Neural cell (in vitro differentiated cells): ENCODE measurements around the gene PINLYP. TPM values are rescaled to one million over a fixed set of nuclear protein-coding genes. Genes with fewer than 3 reads are reported as not detected.

Source experiments
- H2AFZ ChIP-seq: fragments of 200-600, 300-800 bp; sonication (generic), shearing (Covaris generic); 2 replicates; pipeline ENCODE4 v1.6.0; 2014; ENCODE audit warnings: low read depth, mild to moderate bottlenecking, antibody characterized with exemption, low read length, moderate library complexity
- H3F3A ChIP-seq: fragments of 200-600 bp; shearing (Covaris generic); 2 replicates; pipeline ENCODE4 v1.6.1; 2016; ENCODE audit warnings: mild to moderate bottlenecking, moderate library complexity, mixed read lengths, antibody characterized with exemption, low read length; ENCODE audit not compliant: insufficient read depth, poor library complexity, severe bottlenecking
- H3K27ac ChIP-seq: fragments of 200-600, 300-800 bp; sonication (generic), shearing (Covaris generic); 2 replicates; pipeline ENCODE4 v1.5.1; 2014; ENCODE audit warnings: mild to moderate bottlenecking, low read length, moderate library complexity
- H3K27me3 ChIP-seq: fragments of 300-800, 200-600 bp; sonication (generic), shearing (Covaris generic); 2 replicates; pipeline ENCODE4 v1.6.0; 2014; ENCODE audit warnings: mild to moderate bottlenecking, low read depth, low read length, moderate library complexity; ENCODE audit not compliant: insufficient read depth
- H3K36me3 ChIP-seq: fragments of 300-800, 200-600 bp; sonication (generic), shearing (Covaris generic); 2 replicates; pipeline ENCODE4 v1.5.1; 2014; ENCODE audit warnings: mild to moderate bottlenecking, antibody characterized with exemption, low read length, moderate library complexity; ENCODE audit not compliant: insufficient read depth
- H3K4me2 ChIP-seq: fragments of 300-800, 200-600 bp; sonication (generic), shearing (Covaris generic); 2 replicates; pipeline ENCODE4 v1.6.0; 2014; ENCODE audit warnings: mild to moderate bottlenecking, low read length
- H3K4me3 ChIP-seq: fragments of 300-800, 200-600 bp; sonication (generic), shearing (Covaris generic); 2 replicates; pipeline ENCODE4 v1.5.1; 2014; ENCODE audit warnings: mild to moderate bottlenecking, low read length, moderate library complexity
- H3K79me2 ChIP-seq: fragments of 200-600 bp; shearing (Covaris generic); replicated peaks from 2 replicates; pipeline ENCODE4 v1.6.0; 2014; ENCODE audit warnings: mild to moderate bottlenecking, low read length, moderate library complexity; ENCODE audit not compliant: insufficient read depth
- H3K9ac ChIP-seq: fragments of 300-800, 200-600 bp; sonication (generic), shearing (Covaris generic); 2 replicates; pipeline ENCODE4 v1.6.1; 2016; ENCODE audit warnings: mild to moderate bottlenecking, low read length, mixed read lengths
- H3K9me2 ChIP-seq: fragments of 200-600 bp; shearing (Covaris generic); 2 replicates; pipeline ENCODE4 v1.6.1; 2016; ENCODE audit warnings: mild to moderate bottlenecking, low read length, mixed read lengths; ENCODE audit not compliant: insufficient read depth
- H3K9me3 ChIP-seq: fragments of 200-600, 300-800 bp; sonication (generic), shearing (Covaris generic); 2 replicates; pipeline ENCODE4 v1.6.1; 2016; ENCODE audit warnings: mild to moderate bottlenecking, mixed run types, low read length, moderate library complexity, mixed read lengths
- H4K20me1 ChIP-seq: fragments of 200-600 bp; shearing (Covaris generic); 2 replicates; pipeline ENCODE4 v1.6.1; 2016; ENCODE audit warnings: mild to moderate bottlenecking, mixed run types; ENCODE audit not compliant: insufficient read depth
- EP300 ChIP-seq: fragments of 450-650 bp; conservative IDR thresholded peaks from 2 replicates; pipeline ENCODE4 v1.6.1; 2014; ENCODE audit warnings: antibody characterized with exemption, mild to moderate bottlenecking, moderate library complexity; ENCODE audit not compliant: poor library complexity, severe bottlenecking
- EZH2 ChIP-seq: fragments of 200-600, 300-800 bp; shearing (Covaris generic), sonication (generic); IDR thresholded peaks from 2 replicates; pipeline ENCODE4 v1.6.1; 2014; ENCODE audit warnings: antibody characterized with exemption, low read length, borderline replicate concordance, mild to moderate bottlenecking; ENCODE audit not compliant: insufficient read depth, poor library complexity, severe bottlenecking
- MXI1 ChIP-seq: fragments of 450-650 bp; conservative IDR thresholded peaks from 2 replicates; pipeline ENCODE4 v1.6.1; 2014; ENCODE audit warnings: antibody characterized with exemption, mild to moderate bottlenecking; ENCODE audit not compliant: poor library complexity, severe bottlenecking
- POLR2AphosphoS5 ChIP-seq: IDR thresholded peaks from 2 replicates; pipeline ENCODE4 v1.6.1; 2012
- RAD21 ChIP-seq: fragments of 450-650 bp; conservative IDR thresholded peaks from 2 replicates; pipeline ENCODE4 v1.6.1; 2014; ENCODE audit warnings: antibody characterized with exemption, mild to moderate bottlenecking, moderate library complexity
- SMC3 ChIP-seq: fragments of 450-650 bp; conservative IDR thresholded peaks from 2 replicates; pipeline ENCODE4 v1.6.1; 2014; ENCODE audit warnings: antibody characterized with exemption, mild to moderate bottlenecking, moderate library complexity; ENCODE audit not compliant: poor library complexity
- TAF1 ChIP-seq: IDR thresholded peaks from 2 replicates; pipeline ENCODE4 v1.6.1; 2012; ENCODE audit warnings: low read depth
- polyA plus RNA-seq: library from polyadenylated mRNA; depleted of rRNA; stranded (reverse); fragments of >200 nt; gene quantifications from 2 replicates; pipeline ENCODE4 v1.2.3, GENCODE V29; 2014
- TF ChIP-seq, protein P1 (sequence below): fragments of 450-650 bp; IDR thresholded peaks from 2 replicates; pipeline ENCODE4 v1.5.1; 2014; ENCODE audit warnings: antibody characterized with exemption, mild to moderate bottlenecking, moderate library complexity; ENCODE audit not compliant: poor library complexity, severe bottlenecking
- TF ChIP-seq, protein P2 (sequence below): IDR thresholded peaks from 2 replicates; pipeline ENCODE4 v1.6.1; 2012; ENCODE audit warnings: borderline replicate concordance

PINLYP gene
- polyA plus RNA-seq, 1 donor from 2014 or later: 1.9 TPM

DNA sequence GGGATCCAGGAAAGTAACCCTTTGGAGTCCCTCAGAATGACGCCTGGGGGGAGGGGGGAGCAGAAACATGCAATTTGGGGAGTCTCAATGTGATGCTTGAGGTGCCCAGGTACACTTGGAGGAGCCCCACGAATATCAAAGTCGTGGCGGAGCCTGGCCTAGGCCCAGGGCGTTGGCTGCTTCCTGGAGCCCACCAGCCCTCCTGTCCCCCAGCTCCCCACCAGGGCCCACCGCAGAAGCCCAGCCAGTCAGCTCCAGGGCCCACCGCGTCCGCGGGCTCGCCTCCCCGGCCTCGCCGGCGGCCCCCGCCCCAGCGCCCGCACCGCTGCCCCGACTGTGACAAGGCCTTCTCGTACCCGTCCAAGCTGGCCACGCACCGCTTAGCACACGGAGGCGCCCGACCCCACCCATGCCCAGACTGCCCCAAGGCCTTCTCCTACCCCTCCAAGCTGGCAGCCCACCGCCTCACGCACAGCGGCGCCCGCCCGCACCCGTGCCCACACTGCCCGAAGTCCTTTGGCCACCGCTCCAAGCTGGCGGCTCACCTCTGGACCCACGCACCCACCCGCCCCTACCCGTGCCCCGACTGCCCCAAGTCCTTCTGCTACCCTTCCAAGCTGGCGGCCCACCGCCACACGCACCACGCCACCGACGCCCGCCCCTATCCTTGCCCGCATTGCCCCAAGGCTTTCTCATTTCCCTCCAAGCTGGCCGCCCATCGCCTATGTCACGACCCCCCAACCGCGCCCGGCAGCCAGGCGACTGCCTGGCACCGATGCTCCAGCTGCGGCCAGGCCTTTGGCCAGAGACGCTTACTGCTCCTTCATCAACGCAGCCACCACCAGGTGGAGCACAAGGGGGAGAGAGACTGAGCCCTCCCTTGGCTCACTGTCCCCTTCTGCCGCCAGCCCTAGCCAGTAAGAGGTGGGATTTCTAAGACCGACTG is 40.5 kb upstream of the PINLYP start:
- TF ChIP-seq SMC3: no peak
- TF ChIP-seq, protein P1, sequence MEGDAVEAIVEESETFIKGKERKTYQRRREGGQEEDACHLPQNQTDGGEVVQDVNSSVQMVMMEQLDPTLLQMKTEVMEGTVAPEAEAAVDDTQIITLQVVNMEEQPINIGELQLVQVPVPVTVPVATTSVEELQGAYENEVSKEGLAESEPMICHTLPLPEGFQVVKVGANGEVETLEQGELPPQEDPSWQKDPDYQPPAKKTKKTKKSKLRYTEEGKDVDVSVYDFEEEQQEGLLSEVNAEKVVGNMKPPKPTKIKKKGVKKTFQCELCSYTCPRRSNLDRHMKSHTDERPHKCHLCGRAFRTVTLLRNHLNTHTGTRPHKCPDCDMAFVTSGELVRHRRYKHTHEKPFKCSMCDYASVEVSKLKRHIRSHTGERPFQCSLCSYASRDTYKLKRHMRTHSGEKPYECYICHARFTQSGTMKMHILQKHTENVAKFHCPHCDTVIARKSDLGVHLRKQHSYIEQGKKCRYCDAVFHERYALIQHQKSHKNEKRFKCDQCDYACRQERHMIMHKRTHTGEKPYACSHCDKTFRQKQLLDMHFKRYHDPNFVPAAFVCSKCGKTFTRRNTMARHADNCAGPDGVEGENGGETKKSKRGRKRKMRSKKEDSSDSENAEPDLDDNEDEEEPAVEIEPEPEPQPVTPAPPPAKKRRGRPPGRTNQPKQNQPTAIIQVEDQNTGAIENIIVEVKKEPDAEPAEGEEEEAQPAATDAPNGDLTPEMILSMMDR: peak; percentile 37
- no peak overlapping the region for H3K9ac ChIP-seq
- H3K9me3 ChIP-seq: peaks cover 4% of the 10 kb centered on the region
- no peaks in the 10 kb centered on the region for H3K79me2 ChIP-seq
- no peaks in the 10 kb centered on the region for H3F3A ChIP-seq
- no peaks in the 10 kb centered on the region for H3K27me3 ChIP-seq
- no peaks in the 10 kb centered on the region for H3K9me2 ChIP-seq
- no peak overlapping the region for H3K4me3 ChIP-seq
- H3K27ac ChIP-seq: no peak overlapping the region
- no peak overlapping the region for H2AFZ ChIP-seq
- peaks cover 12% of the 10 kb centered on the region for H3K36me3 ChIP-seq
- H3K4me2 ChIP-seq: no peak overlapping the region
- H4K20me1 ChIP-seq: no peaks in the 10 kb centered on the region

DNA sequence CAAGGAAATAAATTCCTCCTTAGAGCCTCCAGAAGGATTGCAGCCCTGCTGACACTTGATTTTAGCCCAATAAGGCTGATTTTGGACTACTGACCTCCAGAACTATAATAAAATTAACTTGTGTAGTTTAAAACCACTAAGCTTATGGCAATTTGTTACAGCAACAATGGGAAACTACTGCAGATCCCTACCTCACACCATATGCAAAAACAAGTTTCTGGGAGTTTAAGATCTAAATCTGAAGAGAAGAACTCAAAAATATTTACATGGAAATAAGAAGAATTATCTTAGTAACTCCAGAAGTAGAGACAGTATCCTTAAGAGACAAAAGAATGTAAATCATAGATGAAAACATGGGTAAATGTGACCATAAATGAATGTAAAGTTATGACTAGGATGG is 36.7 kb upstream of the PINLYP start:
- no peak overlapping the region for H2AFZ ChIP-seq
- no peaks in the 10 kb centered on the region for H4K20me1 ChIP-seq
- H3K9me3 ChIP-seq: peaks cover 4% of the 10 kb centered on the region
- H3K27me3 ChIP-seq: no peaks in the 10 kb centered on the region
- H3K4me3 ChIP-seq: no peak overlapping the region
- H3K4me2 ChIP-seq: no peak overlapping the region
- TF ChIP-seq EZH2 (no peak), RAD21 (no peak), EP300 (no peak)
- no peak overlapping the region for H3K9ac ChIP-seq
- H3K27ac ChIP-seq: no peak overlapping the region
- H3K9me2 ChIP-seq: no peaks in the 10 kb centered on the region
- H3K36me3 ChIP-seq: peaks cover 12% of the 10 kb centered on the region
- no peaks in the 10 kb centered on the region for H3F3A ChIP-seq
- H3K79me2 ChIP-seq: no peaks in the 10 kb centered on the region

DNA sequence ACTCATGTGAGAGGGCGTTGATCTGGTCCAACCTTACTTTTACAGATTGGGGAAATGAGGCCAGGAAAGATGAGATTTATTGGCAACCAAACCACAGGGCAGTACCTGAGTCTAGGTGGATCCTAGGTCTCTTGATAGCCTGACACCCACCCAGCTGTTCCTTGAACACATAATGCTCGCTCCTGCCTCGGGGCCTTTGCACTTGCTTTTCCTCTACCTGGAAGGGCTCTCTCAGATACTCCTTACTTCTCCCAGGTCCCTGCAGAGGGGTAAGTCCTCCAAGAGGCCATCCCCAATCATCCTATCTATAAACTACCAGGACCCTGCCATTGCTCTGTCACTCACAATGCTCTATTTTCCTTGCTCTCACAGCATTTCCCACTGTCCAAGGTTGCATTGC is 35.2 kb upstream of the PINLYP start:
- TF ChIP-seq, protein P2, sequence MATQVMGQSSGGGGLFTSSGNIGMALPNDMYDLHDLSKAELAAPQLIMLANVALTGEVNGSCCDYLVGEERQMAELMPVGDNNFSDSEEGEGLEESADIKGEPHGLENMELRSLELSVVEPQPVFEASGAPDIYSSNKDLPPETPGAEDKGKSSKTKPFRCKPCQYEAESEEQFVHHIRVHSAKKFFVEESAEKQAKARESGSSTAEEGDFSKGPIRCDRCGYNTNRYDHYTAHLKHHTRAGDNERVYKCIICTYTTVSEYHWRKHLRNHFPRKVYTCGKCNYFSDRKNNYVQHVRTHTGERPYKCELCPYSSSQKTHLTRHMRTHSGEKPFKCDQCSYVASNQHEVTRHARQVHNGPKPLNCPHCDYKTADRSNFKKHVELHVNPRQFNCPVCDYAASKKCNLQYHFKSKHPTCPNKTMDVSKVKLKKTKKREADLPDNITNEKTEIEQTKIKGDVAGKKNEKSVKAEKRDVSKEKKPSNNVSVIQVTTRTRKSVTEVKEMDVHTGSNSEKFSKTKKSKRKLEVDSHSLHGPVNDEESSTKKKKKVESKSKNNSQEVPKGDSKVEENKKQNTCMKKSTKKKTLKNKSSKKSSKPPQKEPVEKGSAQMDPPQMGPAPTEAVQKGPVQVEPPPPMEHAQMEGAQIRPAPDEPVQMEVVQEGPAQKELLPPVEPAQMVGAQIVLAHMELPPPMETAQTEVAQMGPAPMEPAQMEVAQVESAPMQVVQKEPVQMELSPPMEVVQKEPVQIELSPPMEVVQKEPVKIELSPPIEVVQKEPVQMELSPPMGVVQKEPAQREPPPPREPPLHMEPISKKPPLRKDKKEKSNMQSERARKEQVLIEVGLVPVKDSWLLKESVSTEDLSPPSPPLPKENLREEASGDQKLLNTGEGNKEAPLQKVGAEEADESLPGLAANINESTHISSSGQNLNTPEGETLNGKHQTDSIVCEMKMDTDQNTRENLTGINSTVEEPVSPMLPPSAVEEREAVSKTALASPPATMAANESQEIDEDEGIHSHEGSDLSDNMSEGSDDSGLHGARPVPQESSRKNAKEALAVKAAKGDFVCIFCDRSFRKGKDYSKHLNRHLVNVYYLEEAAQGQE: no peak
- TF ChIP-seq MXI1 (no peak), POLR2AphosphoS5 (no peak), EP300 (no peak), RAD21 (no peak), TAF1 (no peak), SMC3 (no peak), EZH2 (no peak)
- TF ChIP-seq, protein P1: no peak

More for the DNA sequence above, 35.2 kb upstream of the PINLYP start:
- Histone ChIP-seq H3K4me3 (no peak overlapping the region), H3K9me3 (peaks cover 4% of the 10 kb centered on the region), H3K4me2 (no peak overlapping the region), H3K27ac (no peak overlapping the region), H3F3A (no peaks in the 10 kb centered on the region), H3K79me2 (no peaks in the 10 kb centered on the region), H4K20me1 (no peaks in the 10 kb centered on the region), H3K27me3 (no peaks in the 10 kb centered on the region), H3K36me3 (peaks cover 12% of the 10 kb centered on the region), H3K9ac (no peak overlapping the region), H3K9me2 (no peaks in the 10 kb centered on the region), H2AFZ (no peak overlapping the region)
